Erythroblast (primary cell): ENCODE measurements around the gene RSPH9.

Experiments
- DNase-seq, 2 experiments: peaks; one replicate each; lab custom pipeline; 2025; lab: John Stamatoyannopoulos, UW
- GATA1 ChIP-seq: IDR thresholded peaks from 2 replicates; pipeline ENCODE4 v1.6.1; 2011; ENCODE audit warnings: low read depth, mild to moderate bottlenecking, control low read depth, low read length, moderate library complexity
- POLR2A ChIP-seq: IDR thresholded peaks from 2 replicates; pipeline ENCODE4 v1.6.1; 2011; ENCODE audit warnings: mild to moderate bottlenecking, low read length

RSPH9 gene

DNA sequence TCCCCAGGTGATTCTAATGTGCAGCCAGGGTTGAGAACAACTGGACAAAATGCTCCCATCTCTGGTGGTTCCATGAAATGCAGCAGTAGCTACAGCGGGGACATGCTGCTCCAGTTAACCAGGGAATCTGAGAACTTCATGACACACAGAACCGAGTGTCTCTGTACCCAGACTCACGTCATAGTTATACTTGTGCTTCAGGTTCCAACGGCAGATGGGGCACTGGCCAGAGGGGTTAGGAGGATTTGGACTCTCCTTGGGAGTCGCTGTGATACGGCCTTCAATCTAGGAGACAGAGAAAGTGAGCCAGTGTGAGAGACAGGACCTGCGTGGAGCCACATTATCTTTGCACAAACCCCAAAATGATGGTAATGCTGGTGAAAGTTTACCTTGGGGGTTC, 33.5 kb downstream of the RSPH9 start:
- TF ChIP-seq POLR2A (no peak), GATA1 (no peak)

DNA sequence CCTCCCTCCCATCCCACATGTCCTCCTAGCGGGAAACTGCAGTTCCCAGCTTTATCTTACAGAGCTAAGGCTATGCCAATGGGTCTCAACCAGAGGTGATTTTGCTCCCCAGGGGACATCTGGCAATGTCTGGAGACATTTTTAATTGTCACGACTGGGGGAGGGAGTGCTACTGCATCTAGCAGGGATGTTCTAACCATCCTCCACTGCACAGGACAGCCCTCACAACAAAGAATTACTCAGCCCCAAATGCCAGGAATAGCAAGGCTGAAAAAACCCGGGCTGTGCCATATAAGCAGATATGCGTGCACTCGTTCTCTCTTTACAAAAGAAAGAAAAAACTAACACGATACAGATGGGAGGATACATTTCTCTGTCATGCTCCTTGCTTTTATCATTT, 34.2 kb downstream of the RSPH9 start:
- TF ChIP-seq GATA1 (no peak), POLR2A (no peak)
- no peak for DNase-seq

More for the DNA sequence above, 33.5 kb downstream of the RSPH9 start:
- no peak for DNase-seq

GRCh38 chr6:43680308-43681200, 35.7 kb downstream of the RSPH9 start:
- no peak for TF ChIP-seq POLR2A
- no peak for TF ChIP-seq GATA1
- no peak for DNase-seq

GRCh38 chr6:43681303-43681702, 36.5 kb downstream of the RSPH9 start:
- peak in 1 of 2 experiments; percentile 18 for DNase-seq
- TF ChIP-seq POLR2A (no peak), GATA1 (no peak)

DNA sequence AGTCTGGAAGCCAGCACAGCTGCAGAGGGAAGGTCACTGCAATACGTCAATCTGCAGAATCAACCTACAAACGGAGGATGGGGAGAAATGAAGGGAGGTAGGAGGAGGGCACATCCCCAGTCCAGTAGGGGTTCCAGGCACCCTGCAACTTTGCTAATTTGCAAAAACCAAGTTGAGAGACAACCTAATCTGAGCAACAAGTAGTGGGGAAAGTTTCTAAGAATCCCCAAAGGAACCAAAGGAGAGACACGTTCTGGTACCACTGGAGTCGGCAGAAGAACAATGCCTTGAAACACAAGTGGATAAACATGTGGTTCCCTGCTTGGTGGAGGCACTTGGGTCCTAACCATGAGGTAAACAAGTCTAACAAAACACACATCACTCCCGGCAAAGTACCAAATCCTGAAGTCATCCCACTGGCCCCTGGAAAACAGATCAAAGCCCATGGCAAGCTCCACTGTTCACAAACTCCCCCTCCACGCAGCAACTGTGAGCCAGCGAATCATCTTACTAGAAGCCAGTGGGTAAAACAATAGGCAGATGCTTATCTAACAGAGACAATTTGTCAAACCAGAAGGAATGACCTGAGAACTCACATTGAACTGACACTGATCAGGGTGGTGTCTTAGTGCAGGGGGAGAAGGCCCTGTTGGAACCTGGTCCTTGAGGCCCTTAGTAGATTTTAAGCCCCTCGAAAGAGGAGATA, 38.0 kb downstream of the RSPH9 start:
- TF ChIP-seq POLR2A (no peak), GATA1 (no peak)
- DNase-seq, result no peak

GRCh38 chr6:43683708-43684455, 39.0 kb downstream of the RSPH9 start:
- TF ChIP-seq GATA1 (no peak), POLR2A (peak; percentile 17)

GRCh38 chr6:43687079-43687436, 42.2 kb downstream of the RSPH9 start:
- TF ChIP-seq POLR2A (no peak), GATA1 (no peak)
- DNase-seq, result peak in 1 of 2 experiments; percentile 46

More at GRCh38 chr6:43683708-43684455, 39.0 kb downstream of the RSPH9 start:
- no peak for DNase-seq

DNA sequence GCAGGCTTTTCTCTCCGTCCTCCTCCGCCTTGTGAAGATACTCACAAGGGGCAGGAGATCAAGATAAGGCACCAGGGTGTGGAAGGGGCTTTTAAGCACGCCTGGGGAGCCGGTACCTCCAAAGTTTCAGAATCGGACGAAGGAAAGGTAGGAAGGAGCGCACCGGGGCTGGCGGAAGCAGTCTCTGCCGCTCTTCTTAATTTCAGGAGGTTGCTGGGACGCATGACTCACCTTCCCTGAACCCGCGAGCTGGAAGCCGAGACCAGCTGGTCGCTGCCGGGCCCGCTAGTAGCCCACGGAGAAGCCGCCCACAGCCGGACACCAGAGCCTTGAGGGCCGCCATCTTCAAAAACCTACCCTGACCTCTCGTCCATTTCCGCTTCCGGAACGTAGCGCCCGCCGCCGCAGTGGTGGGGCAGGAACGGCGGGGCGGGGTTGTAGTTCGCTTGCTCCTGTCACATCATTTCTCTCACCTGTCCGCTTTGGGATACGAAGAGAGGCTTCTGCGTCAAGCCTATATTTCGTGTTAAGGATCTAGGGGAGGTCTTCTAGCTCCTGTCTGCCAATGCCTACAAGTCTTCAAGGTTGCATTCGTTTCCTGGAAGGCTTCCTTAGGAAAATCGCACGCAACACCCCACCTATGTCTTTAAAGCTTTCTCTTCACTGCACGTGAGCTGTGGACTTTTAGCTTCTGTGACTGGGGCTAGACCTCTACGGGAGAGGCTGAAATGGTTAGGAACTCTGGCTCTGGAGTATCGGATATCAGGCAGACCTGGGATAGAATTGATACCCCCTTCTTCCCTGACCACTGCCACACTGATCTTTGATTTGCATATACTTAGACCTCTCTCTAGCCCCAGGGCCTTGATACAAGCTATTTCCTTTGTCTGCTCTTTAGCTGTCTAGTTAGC, 42.9 kb downstream of the RSPH9 start, which contains the start of gene MRPS18A:
Gene MRPS18A (minus strand): TSS at position 355 of the 911 bp plus-strand sequence. CDS start 12 bp downstream, at position 343.
- TF ChIP-seq GATA1, result no peak
- TF ChIP-seq POLR2A, result peak; percentile 77
- peak; percentile 85 to 87 for DNase-seq

GRCh38 chr6:43689421-43689820, 44.6 kb downstream of the RSPH9 start:
- TF ChIP-seq GATA1 (no peak), POLR2A (no peak)
- no peak for DNase-seq

GRCh38 chr6:43695215-43695966, 50.6 kb downstream of the RSPH9 start:
- DNase-seq, result no peak
- TF ChIP-seq POLR2A (no peak), GATA1 (no peak)

DNA sequence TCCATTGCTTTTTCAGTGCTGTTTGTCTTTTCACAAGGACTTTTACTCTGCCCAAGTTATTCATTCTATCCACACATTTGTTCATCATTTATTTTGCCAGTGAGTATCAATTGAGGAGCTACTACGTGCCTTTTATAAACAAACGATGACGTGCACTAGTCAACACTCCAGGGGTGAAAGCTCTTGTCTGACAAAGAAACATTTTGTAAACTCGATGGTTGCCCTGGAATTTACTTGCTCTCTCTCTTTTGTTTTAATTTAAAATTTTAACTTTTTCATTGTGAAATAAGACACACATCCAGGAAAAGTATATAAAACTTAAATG, 51.1 kb downstream of the RSPH9 start:
- DNase-seq, result no peak
- TF ChIP-seq POLR2A (no peak), GATA1 (no peak)

DNA sequence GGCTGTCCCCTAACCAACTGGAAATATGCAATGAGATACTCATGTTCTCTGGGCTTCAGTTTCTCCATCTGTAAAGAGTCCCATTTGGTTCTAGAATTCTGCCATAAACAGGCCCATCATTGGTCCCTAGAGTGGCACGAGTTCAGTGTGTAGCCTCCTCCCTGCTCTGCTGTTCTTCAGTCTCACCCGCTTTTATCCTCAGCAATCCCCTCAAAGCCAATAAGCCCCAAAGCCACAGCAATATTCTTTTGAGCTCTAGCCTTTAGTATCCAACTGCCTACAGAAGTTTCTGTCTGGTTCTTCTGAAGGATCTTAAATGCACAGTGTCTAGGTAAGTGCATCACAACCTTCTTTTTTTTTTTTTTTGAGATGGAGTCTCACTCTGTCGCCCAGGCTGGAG, 52.6 kb downstream of the RSPH9 start:
- no peak for DNase-seq
- TF ChIP-seq POLR2A (no peak), GATA1 (no peak)
